ENCODE data around the gene BTBD9.

BTBD9 gene

DNA sequence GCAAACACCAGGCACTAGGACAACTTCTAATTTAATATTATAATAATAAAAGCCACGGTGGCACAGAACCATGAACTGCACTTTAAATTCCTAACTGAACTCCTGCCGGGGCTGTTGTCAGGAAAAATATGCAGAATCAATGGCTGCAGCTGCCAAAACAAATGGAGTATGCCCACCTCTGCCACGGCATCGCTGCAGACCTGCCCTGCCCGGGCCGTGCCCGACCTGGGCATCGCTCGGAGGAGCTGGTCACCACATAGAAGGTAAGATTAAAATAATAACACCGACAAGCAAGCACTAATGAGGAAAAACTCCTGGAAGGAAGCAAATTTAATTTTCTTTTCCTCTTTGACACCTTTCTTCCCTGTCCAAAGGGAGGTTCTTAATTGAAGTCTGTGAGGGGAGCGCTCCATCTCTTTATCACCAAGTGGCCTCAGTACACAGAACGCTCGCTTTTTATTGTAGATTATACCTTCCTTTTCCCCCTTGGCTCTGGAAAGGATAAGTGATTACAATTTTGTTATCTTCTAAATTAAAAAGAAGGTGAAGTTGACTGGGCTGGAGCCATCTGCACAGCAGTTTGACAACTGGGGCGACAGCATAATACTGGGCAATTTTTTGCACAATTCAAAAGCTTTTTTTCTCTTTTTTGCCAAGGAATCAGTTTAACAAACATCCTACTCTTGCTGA, 468.9 kb downstream of the BTBD9 start:
- DNase-seq = no peak

DNA sequence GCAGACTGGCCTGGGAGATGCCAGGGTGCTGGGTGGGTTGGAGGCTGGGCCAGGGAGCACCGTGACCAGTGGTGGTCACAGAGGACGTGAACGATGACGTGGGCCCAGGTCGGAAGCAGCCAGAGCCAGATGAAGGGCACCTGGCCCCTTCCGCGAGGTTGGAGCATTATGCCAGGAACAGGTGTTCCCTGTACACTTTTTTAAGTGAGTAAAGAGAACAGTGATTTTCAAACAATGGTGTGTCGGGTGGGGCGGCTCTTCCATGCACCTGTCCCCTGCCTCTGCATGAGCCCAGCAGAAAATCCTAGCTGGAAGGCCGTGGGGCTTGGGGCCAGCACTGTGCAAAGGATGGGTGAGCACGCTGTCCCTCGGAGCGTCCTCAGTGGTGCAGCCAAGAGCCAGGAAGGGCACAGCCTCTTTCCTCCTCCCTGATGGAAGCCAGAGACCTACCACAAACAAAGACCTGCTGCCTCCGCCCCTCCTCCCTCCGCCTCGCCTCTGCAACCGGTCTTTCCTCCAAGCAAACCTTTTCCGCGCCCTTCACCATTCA, 469.7 kb downstream of the BTBD9 start:
- no peak for DNase-seq

DNA sequence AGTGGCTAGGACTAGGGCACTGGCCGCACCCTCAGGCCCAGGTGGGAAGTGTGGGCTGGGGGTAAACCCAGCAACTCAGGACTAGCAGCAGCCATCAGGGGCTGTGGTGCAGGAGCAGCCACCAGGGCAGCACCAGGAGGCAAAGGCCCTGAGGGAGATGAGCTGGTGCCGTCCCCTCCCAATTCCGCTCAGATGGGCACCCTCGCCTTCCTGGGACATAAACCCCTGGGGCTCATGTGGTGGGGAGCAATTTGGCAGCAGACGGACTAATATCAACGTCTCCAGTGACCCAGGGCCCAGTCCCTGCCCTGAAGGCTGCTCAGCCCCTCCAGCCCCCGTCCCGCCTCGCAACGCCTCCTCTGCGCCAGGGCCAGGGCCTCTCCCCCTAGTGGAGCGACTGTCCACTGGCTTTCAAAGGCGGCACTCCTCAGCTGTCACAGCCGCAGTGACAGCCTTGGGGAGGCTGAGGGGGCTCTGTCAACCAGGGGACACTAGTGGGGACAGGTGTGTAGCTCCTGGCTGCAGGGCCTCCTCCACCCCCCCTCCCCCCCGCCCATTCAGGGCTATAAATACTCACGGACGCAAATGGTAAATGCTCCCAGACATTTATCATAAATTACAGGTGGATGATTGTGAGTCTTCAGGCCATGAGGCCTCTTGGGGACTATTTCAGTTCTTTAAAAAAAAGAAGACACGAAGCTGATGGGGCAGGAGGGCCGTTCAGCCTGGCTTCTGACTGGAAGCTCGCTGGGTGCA, 470.3 kb downstream of the BTBD9 start:
- no peak for DNase-seq

- no peak for DNase-seq
Observed at GRCh38 chr6:38168699-38169098, 471.0 kb downstream of the BTBD9 start.

GRCh38 chr6:38168126-38168525, 471.6 kb downstream of the BTBD9 start:
- DNase-seq = no peak

DNA sequence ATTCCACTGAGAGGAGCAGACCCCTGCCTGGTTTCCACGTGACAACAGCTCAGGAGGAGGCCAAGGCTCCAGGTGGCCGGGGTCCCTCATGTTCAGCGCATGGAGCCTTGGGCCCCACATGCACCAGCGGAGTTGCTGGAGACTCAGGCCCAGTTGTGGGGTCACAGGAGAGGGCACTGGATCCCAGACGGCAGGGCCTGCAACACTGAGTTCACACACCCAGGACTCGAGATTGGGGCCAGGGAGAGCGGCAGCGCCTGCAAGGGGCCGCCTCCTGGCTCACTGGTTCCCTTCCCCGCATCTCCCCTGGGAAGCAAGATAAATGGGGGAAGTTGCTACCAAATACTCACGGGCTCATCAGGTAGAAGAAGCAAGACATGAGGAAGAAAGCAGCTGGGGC, 472.1 kb downstream of the BTBD9 start:
- DNase-seq = no peak

GRCh38 chr6:38166411-38167240, 473.1 kb downstream of the BTBD9 start:
- DNase-seq = no peak

DNA sequence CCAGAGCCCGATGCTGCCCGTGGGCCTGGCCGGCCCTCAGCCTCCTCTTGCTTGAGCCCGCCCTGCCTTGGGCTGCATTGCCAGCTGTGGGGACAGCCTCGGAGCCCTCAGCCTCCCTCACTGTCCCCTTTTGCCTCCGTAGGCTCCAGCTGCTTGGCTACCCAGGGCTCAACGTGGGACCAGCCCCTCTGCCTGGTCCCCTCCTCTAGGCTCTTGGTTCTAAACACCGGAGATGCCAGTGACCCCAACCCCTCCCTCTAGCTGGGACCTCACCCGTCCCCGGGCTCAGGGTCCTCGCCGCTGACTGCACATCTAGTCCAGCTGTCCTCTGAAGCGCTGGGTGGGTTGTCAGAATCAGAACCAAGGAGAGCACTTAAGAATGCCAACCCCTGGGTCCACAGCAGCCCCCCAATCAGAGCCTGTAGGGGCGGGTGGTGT, 475.0 kb downstream of the BTBD9 start:
- DNase-seq = no peak

- no peak for DNase-seq
Observed at GRCh38 chr6:38164131-38164481, 475.6 kb downstream of the BTBD9 start.

DNA sequence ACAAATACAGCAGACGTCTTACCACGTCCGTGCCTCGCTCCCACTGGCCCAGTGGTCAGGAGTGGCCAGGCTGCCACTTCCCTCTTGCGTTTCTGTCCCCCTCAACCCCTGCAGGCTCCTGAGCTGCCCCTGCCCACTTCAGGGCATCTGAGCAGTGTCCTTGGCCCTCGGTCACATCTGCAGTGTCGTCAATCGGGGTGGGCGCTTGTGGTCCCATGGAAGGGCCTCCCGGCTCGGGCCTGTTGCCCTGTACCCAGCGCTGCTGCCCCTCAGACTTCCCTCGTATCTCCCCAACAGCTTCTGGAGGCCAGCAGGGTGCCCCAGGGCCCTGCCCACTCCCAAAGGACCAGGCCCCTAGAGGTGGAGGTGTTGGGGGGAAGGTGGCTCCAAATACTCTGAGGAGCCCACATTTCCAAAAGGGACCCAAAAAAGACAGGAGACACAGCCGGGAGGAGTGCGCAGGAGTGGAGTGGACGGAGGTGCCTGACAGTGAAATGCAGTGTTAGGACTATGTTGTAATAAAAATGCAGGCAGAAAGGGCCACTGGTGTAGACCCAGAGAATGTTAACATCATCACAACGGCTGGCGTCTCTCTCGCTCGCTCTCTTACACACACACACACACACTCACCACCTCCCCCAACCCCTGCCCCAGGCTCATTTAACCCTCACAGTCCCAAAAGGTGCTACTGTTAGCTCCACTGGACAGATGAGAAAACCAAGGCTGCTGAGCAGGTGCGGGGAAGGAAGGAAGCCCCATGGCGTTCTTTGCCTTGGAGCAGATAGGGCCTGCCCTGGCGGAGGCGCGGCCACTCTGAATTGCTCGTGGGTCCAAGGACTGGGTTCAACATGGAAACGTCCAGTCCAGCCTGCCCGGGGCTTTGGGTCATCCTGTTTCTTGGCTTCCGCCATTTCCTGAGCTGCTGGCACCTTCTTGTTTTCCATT, 476.3 kb downstream of the BTBD9 start:
- DNase-seq = no peak

DNA sequence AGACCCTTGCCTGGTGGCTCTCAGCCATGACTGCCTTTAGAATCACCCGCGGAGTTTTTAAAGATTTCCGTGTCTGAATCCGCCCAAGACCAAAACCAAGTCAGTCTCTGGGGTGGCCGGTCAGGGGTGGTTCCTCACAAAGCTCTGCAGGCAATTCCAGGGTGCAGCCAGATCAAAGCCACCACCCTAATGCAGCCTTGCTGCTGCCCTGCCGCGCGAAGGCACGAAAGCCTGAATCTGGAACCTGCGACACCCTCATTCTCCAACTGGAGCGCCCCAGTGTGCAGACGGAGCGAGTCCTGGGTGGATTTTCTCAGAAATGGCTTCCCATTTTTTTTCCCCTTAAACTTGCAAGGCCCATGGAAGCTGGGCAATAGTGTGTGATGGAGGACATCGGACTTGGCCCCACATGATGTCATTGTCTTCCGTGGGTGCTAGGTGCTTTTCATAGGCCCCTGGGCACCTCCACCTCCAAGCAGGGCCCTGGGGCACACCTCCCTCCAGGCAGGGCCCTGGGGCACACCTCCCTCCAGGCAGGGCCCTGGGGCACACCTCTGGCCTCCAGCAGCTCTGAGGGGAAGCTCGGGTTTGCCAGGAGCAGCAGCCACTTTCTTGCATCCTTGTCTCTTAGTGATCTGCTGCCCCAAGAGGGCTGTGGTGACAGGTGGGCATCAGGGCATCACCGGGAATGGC, 477.1 kb downstream of the BTBD9 start:
- DNase-seq = no peak

DNA sequence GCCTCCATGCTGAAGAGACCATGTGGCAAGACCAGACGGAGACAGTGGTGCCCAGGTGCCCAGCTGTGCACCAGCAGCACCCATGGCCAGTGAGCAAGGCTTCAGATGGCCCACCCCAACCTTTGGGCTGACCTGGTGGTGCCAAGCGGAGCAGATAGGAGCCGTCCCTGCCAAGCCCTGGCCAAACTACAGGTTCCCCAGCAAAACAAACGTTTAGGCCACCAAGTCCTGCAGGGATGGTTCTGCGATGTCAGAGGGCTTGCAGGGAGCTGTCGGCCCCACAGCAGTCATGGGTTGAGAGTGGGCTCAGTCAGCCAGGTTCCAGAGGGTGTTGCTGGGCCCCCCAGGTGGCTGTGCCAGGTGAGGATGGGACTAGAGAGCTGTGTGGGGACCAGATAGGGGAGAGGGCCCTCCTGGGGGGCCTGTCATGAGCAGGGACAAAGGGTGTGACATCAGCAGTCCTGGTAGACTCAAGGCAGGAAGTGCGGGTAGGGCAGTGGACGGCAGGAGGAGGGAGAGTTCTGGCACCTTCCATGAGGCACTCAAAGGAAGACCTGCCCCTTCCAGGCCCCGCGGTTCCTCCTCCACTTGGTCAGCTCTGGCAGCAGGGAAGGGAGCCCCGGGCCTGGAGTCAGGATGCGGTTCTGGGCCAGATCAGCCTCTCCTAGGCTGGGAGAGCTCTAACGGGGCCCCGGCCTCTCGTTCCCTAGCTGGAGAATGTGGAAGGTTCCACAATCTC, 477.8 kb downstream of the BTBD9 start:
- DNase-seq = no peak

- no peak for DNase-seq
Observed at GRCh38 chr6:38161331-38161730, 478.4 kb downstream of the BTBD9 start.

- no peak for DNase-seq
Observed at GRCh38 chr6:38160831-38161230, 478.9 kb downstream of the BTBD9 start.

GRCh38 chr6:38159596-38159995, 480.1 kb downstream of the BTBD9 start:
- DNase-seq = no peak

DNA sequence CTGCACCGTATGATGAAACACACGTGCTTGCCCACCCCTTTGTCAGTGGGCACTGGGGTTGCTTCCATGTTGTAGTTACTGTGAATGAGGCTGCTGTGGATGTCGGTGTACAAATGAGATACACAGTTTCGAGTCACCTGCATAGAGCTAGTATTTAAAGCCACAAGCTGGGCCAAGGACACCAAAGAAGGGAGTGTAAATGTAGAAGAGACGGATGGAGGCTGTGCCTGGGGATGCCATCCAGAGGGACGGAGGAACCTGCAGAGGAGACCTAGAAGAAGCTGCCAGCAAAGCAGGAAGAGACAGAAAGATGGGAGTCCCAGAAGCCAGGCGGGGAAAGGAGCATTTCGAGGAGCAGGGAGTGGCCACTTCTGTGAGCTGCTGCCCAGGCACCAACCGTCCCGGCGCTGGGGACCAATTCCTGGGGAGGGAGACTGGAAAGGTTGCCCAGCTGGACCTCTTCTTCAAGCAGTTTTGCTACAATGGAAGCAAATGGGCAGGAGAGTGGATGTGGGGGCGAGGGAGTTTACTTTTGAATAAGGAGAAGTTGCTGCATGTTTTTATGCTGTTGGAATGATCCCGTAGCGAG, 480.9 kb downstream of the BTBD9 start:
- DNase-seq = no peak

DNA sequence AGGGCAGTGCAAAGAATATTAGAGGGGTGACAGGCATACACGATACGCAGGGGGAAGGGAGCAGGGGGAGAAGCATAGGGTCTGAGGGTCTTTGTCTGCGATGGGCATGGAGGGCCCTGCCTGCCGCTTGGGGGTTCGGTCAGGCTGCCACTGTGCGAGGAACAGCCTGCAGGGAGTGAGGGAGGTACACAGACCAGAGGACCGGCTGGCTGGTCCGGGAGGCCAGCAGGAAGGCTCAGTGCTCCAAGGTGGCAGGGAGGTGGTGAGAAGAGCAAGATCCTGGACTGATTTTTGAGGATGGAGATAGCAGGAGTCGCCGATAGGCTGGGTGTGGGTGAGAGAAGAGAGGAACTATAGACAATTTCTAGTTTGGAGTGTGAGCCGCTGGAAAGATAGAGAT, 481.8 kb downstream of the BTBD9 start:
- DNase-seq = no peak

GRCh38 chr6:38156818-38157565, 482.7 kb downstream of the BTBD9 start:
- no peak for DNase-seq

GRCh38 chr6:38155621-38156204, 484.0 kb downstream of the BTBD9 start:
- DNase-seq = no peak
